ENCODE data around the gene MAPK9.

Gene MAPK9

GRCh38 chr5:180291943-180292831, at the start of gene MAPK9:
TSS of gene MAPK9 (minus strand) at chr5:180292083. CDS start at chr5:180280561, 11,522 bp downstream.
- DNase-seq = peak; percentile 40

GRCh38 chr5:180341595-180341994, 49.7 kb upstream of the MAPK9 start:
- no peak for DNase-seq

GRCh38 chr5:180340856-180341255, 49.0 kb upstream of the MAPK9 start:
- no peak for DNase-seq

GRCh38 chr5:180339583-180340183, 47.8 kb upstream of the MAPK9 start:
- DNase-seq = no peak

- DNase-seq = no peak
Measured at GRCh38 chr5:180338001-180338707, 46.3 kb upstream of the MAPK9 start.

GRCh38 chr5:180336234-180337020, 44.5 kb upstream of the MAPK9 start:
- DNase-seq = no peak

- no peak for DNase-seq
Measured at GRCh38 chr5:180335614-180336233, 43.8 kb upstream of the MAPK9 start.

GRCh38 chr5:180334751-180335613, 43.1 kb upstream of the MAPK9 start:
- DNase-seq = no peak

GRCh38 chr5:180334176-180334575, 42.3 kb upstream of the MAPK9 start:
- DNase-seq = no peak

- no peak for DNase-seq
Measured at GRCh38 chr5:180333661-180334060, 41.8 kb upstream of the MAPK9 start.

- no peak for DNase-seq
Measured at GRCh38 chr5:180332861-180333260, 41.0 kb upstream of the MAPK9 start.

GRCh38 chr5:180332051-180332517, 40.2 kb upstream of the MAPK9 start:
- DNase-seq = no peak

- DNase-seq = no peak
Measured at GRCh38 chr5:180331647-180331950, 39.7 kb upstream of the MAPK9 start.

- no peak for DNase-seq
Measured at GRCh38 chr5:180330810-180331646, 39.1 kb upstream of the MAPK9 start.

- DNase-seq = no peak
Measured at GRCh38 chr5:180330270-180330648, 38.4 kb upstream of the MAPK9 start.

GRCh38 chr5:180329606-180330269, 37.9 kb upstream of the MAPK9 start:
- DNase-seq = no peak

- no peak for DNase-seq
Measured at GRCh38 chr5:180329138-180329435, 37.2 kb upstream of the MAPK9 start.

GRCh38 chr5:180328296-180329137, 36.6 kb upstream of the MAPK9 start:
- DNase-seq = peak; percentile 60

GRCh38 chr5:180326989-180327565, 35.2 kb upstream of the MAPK9 start:
- no peak for DNase-seq

Data from NCI-H748 treated with DMSO at 0.1 percent for 48 hours (cell line).